ENCODE measurements around the gene KRTAP5-8.

KRTAP5-8 gene

GRCh38 chr11:71499546-71499945 is 38.3 kb upstream of the KRTAP5-8 start:
- Histone ChIP-seq H3K27me3 (ENCODE audit: control insufficient read depth, insufficient read depth, low read length) (no peaks in the 10 kb centered on the region), H3K4me3 (ENCODE audit: low read length) (no peak overlapping the region), H3K27ac (ENCODE audit: low read depth, low read length) (no peak overlapping the region), H3K9ac (ENCODE audit: low read length) (no peak overlapping the region), H3K36me3 (ENCODE audit: control insufficient read depth, insufficient read depth, low read length) (peaks cover 42% of the 10 kb centered on the region), H3K4me1 (ENCODE audit: control insufficient read depth, insufficient read depth, low read length) (no peaks in the 10 kb centered on the region)

GRCh38 chr11:71500601-71501021 is 37.2 kb upstream of the KRTAP5-8 start:
- Histone ChIP-seq H3K9ac (ENCODE audit: low read length) (no peak overlapping the region), H3K4me3 (ENCODE audit: low read length) (no peak overlapping the region), H3K4me1 (ENCODE audit: control insufficient read depth, insufficient read depth, low read length) (no peaks in the 10 kb centered on the region), H3K36me3 (ENCODE audit: control insufficient read depth, insufficient read depth, low read length) (peaks cover 42% of the 10 kb centered on the region), H3K27ac (ENCODE audit: low read depth, low read length) (no peak overlapping the region), H3K27me3 (ENCODE audit: control insufficient read depth, insufficient read depth, low read length) (no peaks in the 10 kb centered on the region)

- H3K4me1 ChIP-seq (ENCODE audit: control insufficient read depth, insufficient read depth, low read length): no peaks in the 10 kb centered on the region
- no peak overlapping the region for H3K4me3 ChIP-seq (ENCODE audit: low read length)
- no peak overlapping the region for H3K9ac ChIP-seq (ENCODE audit: low read length)
- H3K36me3 ChIP-seq (ENCODE audit: control insufficient read depth, insufficient read depth, low read length): peaks cover 43% of the 10 kb centered on the region
- H3K27ac ChIP-seq (ENCODE audit: low read depth, low read length): no peak overlapping the region
- no peaks in the 10 kb centered on the region for H3K27me3 ChIP-seq (ENCODE audit: control insufficient read depth, insufficient read depth, low read length)
These were observed 36.5 kb upstream of the KRTAP5-8 start for GRCh38 chr11:71501071-71501985.

GRCh38 chr11:71502026-71502425 is 35.8 kb upstream of the KRTAP5-8 start:
- Histone ChIP-seq H3K27ac (ENCODE audit: low read depth, low read length) (no peak overlapping the region), H3K4me1 (ENCODE audit: control insufficient read depth, insufficient read depth, low read length) (no peaks in the 10 kb centered on the region), H3K9ac (ENCODE audit: low read length) (no peak overlapping the region), H3K36me3 (ENCODE audit: control insufficient read depth, insufficient read depth, low read length) (peaks cover 38% of the 10 kb centered on the region), H3K27me3 (ENCODE audit: control insufficient read depth, insufficient read depth, low read length) (no peaks in the 10 kb centered on the region), H3K4me3 (ENCODE audit: low read length) (no peak overlapping the region)

GRCh38 chr11:71502871-71503435 is 34.9 kb upstream of the KRTAP5-8 start:
- Histone ChIP-seq H3K36me3 (ENCODE audit: control insufficient read depth, insufficient read depth, low read length) (peaks cover 30% of the 10 kb centered on the region), H3K4me1 (ENCODE audit: control insufficient read depth, insufficient read depth, low read length) (no peaks in the 10 kb centered on the region), H3K27me3 (ENCODE audit: control insufficient read depth, insufficient read depth, low read length) (no peaks in the 10 kb centered on the region), H3K27ac (ENCODE audit: low read depth, low read length) (no peak overlapping the region), H3K9ac (ENCODE audit: low read length) (no peak overlapping the region), H3K4me3 (ENCODE audit: low read length) (no peak overlapping the region)

- Histone ChIP-seq H3K27me3 (ENCODE audit: control insufficient read depth, insufficient read depth, low read length) (no peaks in the 10 kb centered on the region), H3K4me1 (ENCODE audit: control insufficient read depth, insufficient read depth, low read length) (no peaks in the 10 kb centered on the region), H3K4me3 (ENCODE audit: low read length) (no peak overlapping the region), H3K27ac (ENCODE audit: low read depth, low read length) (no peak overlapping the region), H3K9ac (ENCODE audit: low read length) (no peak overlapping the region), H3K36me3 (ENCODE audit: control insufficient read depth, insufficient read depth, low read length) (peaks cover 21% of the 10 kb centered on the region)
These were observed 33.3 kb upstream of the KRTAP5-8 start for GRCh38 chr11:71504531-71504930.

GRCh38 chr11:71505001-71505400 is 32.8 kb upstream of the KRTAP5-8 start:
- Histone ChIP-seq H3K4me1 (ENCODE audit: control insufficient read depth, insufficient read depth, low read length) (no peaks in the 10 kb centered on the region), H3K4me3 (ENCODE audit: low read length) (no peak overlapping the region), H3K27me3 (ENCODE audit: control insufficient read depth, insufficient read depth, low read length) (no peaks in the 10 kb centered on the region), H3K9ac (ENCODE audit: low read length) (no peak overlapping the region), H3K36me3 (ENCODE audit: control insufficient read depth, insufficient read depth, low read length) (peaks cover 17% of the 10 kb centered on the region), H3K27ac (ENCODE audit: low read depth, low read length) (no peak overlapping the region)

- H3K9ac ChIP-seq (ENCODE audit: low read length): no peak overlapping the region
- no peaks in the 10 kb centered on the region for H3K27me3 ChIP-seq (ENCODE audit: control insufficient read depth, insufficient read depth, low read length)
- H3K36me3 ChIP-seq (ENCODE audit: control insufficient read depth, insufficient read depth, low read length): peaks cover 17% of the 10 kb centered on the region
- H3K4me3 ChIP-seq (ENCODE audit: low read length): no peak overlapping the region
- no peak overlapping the region for H3K27ac ChIP-seq (ENCODE audit: low read depth, low read length)
- H3K4me1 ChIP-seq (ENCODE audit: control insufficient read depth, insufficient read depth, low read length): no peaks in the 10 kb centered on the region
These were observed 32.0 kb upstream of the KRTAP5-8 start for GRCh38 chr11:71505781-71506180.

- Histone ChIP-seq H3K9ac (ENCODE audit: low read length) (no peak overlapping the region), H3K4me3 (ENCODE audit: low read length) (no peak overlapping the region), H3K36me3 (ENCODE audit: control insufficient read depth, insufficient read depth, low read length) (peaks cover 9% of the 10 kb centered on the region), H3K27me3 (ENCODE audit: control insufficient read depth, insufficient read depth, low read length) (no peaks in the 10 kb centered on the region), H3K27ac (ENCODE audit: low read depth, low read length) (no peak overlapping the region), H3K4me1 (ENCODE audit: control insufficient read depth, insufficient read depth, low read length) (no peaks in the 10 kb centered on the region)
These were observed 30.7 kb upstream of the KRTAP5-8 start for GRCh38 chr11:71507102-71507501.

- no peak overlapping the region for H3K4me3 ChIP-seq (ENCODE audit: low read length)
These were observed 19.0 kb upstream of the KRTAP5-8 start for GRCh38 chr11:71518506-71519471.

GRCh38 chr11:71519546-71519945 is 18.3 kb upstream of the KRTAP5-8 start:
- no peak overlapping the region for H3K27ac ChIP-seq (ENCODE audit: low read depth, low read length)
- H3K9ac ChIP-seq (ENCODE audit: low read length): no peak overlapping the region
- H3K36me3 ChIP-seq (ENCODE audit: control insufficient read depth, insufficient read depth, low read length): no peaks in the 10 kb centered on the region

More at GRCh38 chr11:71518506-71519471, 19.0 kb upstream of the KRTAP5-8 start:
- Histone ChIP-seq H3K9ac (ENCODE audit: low read length) (no peak overlapping the region), H3K4me1 (ENCODE audit: control insufficient read depth, insufficient read depth, low read length) (no peaks in the 10 kb centered on the region), H3K27ac (ENCODE audit: low read depth, low read length) (no peak overlapping the region), H3K36me3 (ENCODE audit: control insufficient read depth, insufficient read depth, low read length) (no peaks in the 10 kb centered on the region), H3K27me3 (ENCODE audit: control insufficient read depth, insufficient read depth, low read length) (no peaks in the 10 kb centered on the region)

More at GRCh38 chr11:71519546-71519945, 18.3 kb upstream of the KRTAP5-8 start:
- Histone ChIP-seq H3K27me3 (ENCODE audit: control insufficient read depth, insufficient read depth, low read length) (no peaks in the 10 kb centered on the region), H3K4me1 (ENCODE audit: control insufficient read depth, insufficient read depth, low read length) (no peaks in the 10 kb centered on the region), H3K4me3 (ENCODE audit: low read length) (no peak overlapping the region)

All from rectal smooth muscle tissue (tissue), 1 donor.